Endodermal cell (in vitro differentiated cells): ENCODE results near the gene C3orf85. TPM values are rescaled to one million over a fixed set of nuclear protein-coding genes. Genes with fewer than 3 reads are reported as not detected.

Source experiments
- DNase-seq: peaks from one replicate; pipeline ENCODE4 v3.0.0-alpha.2; 2017
- H3K27ac ChIP-seq: 2 replicates; pipeline ENCODE4 v1.5.1; 2013; ENCODE audit warnings: mild to moderate bottlenecking, low read depth, low read length, moderate library complexity
- H3K27me3 ChIP-seq: 2 replicates; pipeline ENCODE4 v1.6.1; 2013; ENCODE audit warnings: mild to moderate bottlenecking, low read length, moderate library complexity; ENCODE audit not compliant: insufficient read depth, control insufficient read depth, poor library complexity, severe bottlenecking
- H3K36me3 ChIP-seq: 2 replicates; pipeline ENCODE4 v1.7.0; 2013; ENCODE audit warnings: mild to moderate bottlenecking, low read length, moderate library complexity; ENCODE audit not compliant: control insufficient read depth, insufficient read depth
- H3K4me1 ChIP-seq: one replicate; pipeline ENCODE4 v1.7.0; 2013; ENCODE audit warnings: low read length; ENCODE audit not compliant: control insufficient read depth, insufficient read depth
- H3K4me3 ChIP-seq: 2 replicates; pipeline ENCODE4 v1.5.1; 2013; ENCODE audit warnings: mild to moderate bottlenecking, low read length, moderate library complexity
- H3K9ac ChIP-seq: 2 replicates; pipeline ENCODE4 v1.6.1; 2013; ENCODE audit warnings: mild to moderate bottlenecking, low read length, moderate library complexity; ENCODE audit not compliant: poor library complexity, severe bottlenecking; ENCODE audit errors: extremely low read depth
- H3K9me3 ChIP-seq: 2 replicates; pipeline ENCODE4 v1.6.1; 2013; ENCODE audit warnings: mild to moderate bottlenecking, low read length, moderate library complexity; ENCODE audit not compliant: control insufficient read depth
- H3K27ac Mint-ChIP-seq: 2 replicates; pipeline ENCODE4 v1.8.0; 2020; ENCODE audit warnings: mixed read lengths
- H3K27me3 Mint-ChIP-seq: 2 replicates; pipeline ENCODE4 v1.8.0; 2021; ENCODE audit warnings: mild to moderate bottlenecking, mixed read lengths; ENCODE audit not compliant: insufficient read depth
- H3K36me3 Mint-ChIP-seq: 2 replicates; pipeline ENCODE4 v1.8.0; 2020; ENCODE audit warnings: low read depth, mixed read lengths
- H3K4me1 Mint-ChIP-seq: 2 replicates; pipeline ENCODE4 v1.8.0; 2020; ENCODE audit warnings: mixed read lengths
- H3K4me3 Mint-ChIP-seq: 2 replicates; pipeline ENCODE4 v1.8.0; 2020; ENCODE audit warnings: mild to moderate bottlenecking, moderate library complexity, mixed read lengths
- H3K9me3 Mint-ChIP-seq: 2 replicates; pipeline ENCODE4 v1.8.0; 2020; ENCODE audit warnings: mild to moderate bottlenecking, mixed read lengths
- WGBS, 2 experiments: methylation state at CpG; one replicate each; pipeline versions ENCODE4 v1.1.5 to v1.1.7; 2013; ENCODE audit warnings: missing lambda C conversion rate in 2 of 2, mixed read lengths in 1 of 2; ENCODE audit not compliant: insufficient coverage in 1 of 2, insufficient read length in 1 of 2; 5-methylcytosine and 5-hydroxymethylcytosine counted together
- total RNA-seq, 2 donors: library from RNA; stranded (reverse); fragmentation: NEBNext Ultra II Directional in 1 of 2; extraction: Animal tissue kit (Norgen Biotek cat#: 25700) in 1 of 2; gene quantifications; 2 replicates in 1 of 2; 3 replicates in 1 of 2; pipeline ENCODE4 v1.2.1, GENCODE V29; 2021
- TF ChIP-seq, protein P1 (sequence below): fragments of 200-600 bp; sonication (generic); conservative IDR thresholded peaks from 2 replicates; pipeline ENCODE4 v1.5.0; 2021; ENCODE audit warnings: antibody characterized with exemption, mild to moderate bottlenecking

Gene C3orf85
- total RNA-seq, 2 donors from 2014 or later: not detected

DNA sequence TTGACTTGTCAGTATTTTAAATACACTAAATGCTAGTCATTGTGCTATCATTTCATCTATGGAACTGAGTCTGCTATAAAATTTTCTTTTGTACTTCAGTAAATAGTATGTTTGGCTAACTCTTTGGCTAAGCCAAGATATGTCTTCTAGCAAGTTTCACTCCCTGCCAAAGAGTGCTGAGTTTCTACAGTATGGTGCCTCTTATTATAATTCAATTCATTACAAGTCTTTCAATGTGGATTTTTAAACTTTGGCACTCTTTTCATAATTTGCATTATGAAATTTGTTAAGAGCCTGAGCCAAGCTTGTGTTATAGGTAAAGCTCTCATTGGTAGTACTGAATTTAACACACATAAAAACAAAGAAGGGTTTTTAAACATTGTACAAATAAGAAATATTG lies 43.0 kb upstream of the C3orf85 start:
- Mint-ChIP-seq H3K4me1 (peaks cover 14% of the 10 kb centered on the region), H3K4me3 (no peak overlapping the region)
- TF ChIP-seq, protein P1, sequence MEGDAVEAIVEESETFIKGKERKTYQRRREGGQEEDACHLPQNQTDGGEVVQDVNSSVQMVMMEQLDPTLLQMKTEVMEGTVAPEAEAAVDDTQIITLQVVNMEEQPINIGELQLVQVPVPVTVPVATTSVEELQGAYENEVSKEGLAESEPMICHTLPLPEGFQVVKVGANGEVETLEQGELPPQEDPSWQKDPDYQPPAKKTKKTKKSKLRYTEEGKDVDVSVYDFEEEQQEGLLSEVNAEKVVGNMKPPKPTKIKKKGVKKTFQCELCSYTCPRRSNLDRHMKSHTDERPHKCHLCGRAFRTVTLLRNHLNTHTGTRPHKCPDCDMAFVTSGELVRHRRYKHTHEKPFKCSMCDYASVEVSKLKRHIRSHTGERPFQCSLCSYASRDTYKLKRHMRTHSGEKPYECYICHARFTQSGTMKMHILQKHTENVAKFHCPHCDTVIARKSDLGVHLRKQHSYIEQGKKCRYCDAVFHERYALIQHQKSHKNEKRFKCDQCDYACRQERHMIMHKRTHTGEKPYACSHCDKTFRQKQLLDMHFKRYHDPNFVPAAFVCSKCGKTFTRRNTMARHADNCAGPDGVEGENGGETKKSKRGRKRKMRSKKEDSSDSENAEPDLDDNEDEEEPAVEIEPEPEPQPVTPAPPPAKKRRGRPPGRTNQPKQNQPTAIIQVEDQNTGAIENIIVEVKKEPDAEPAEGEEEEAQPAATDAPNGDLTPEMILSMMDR: no peak

DNA sequence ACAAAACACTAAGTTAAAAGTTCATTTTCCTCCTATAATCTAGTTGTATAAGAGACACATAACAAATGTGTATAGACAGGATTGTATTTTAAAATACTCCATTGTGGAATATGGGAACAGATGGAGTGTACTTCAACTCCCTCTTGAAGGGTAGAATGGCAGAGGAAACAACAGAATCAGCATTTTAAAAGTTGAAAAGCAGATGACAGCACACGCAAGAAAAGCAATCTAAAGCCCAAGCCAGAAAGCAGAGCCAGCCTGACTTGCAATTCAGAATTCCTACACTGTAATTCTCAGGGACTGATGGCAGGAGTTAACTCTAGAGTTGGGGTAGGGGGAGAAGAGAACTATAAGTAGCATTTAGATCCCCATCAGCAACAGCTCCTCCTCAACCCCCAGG lies 41.4 kb upstream of the C3orf85 start:
- Mint-ChIP-seq H3K9me3 (no peaks in the 10 kb centered on the region), H3K36me3 (no peaks in the 10 kb centered on the region), H3K27ac (no peak overlapping the region), H3K4me1 (peaks cover 14% of the 10 kb centered on the region), H3K4me3 (no peak overlapping the region), H3K27me3 (no peaks in the 10 kb centered on the region)
- H3K9ac ChIP-seq: no peak overlapping the region
- no peak for DNase-seq
- no peaks in the 10 kb centered on the region for H3K4me1 ChIP-seq
- no peak overlapping the region for H3K27ac ChIP-seq
- no peaks in the 10 kb centered on the region for H3K27me3 ChIP-seq
- no peaks in the 10 kb centered on the region for H3K36me3 ChIP-seq
- TF ChIP-seq, protein P1: no peak
- 72 to 86% methylated on average over 1 of the region's 1 CpG for WGBS, 2 experiments
- H3K4me3 ChIP-seq: no peak overlapping the region
- no peaks in the 10 kb centered on the region for H3K9me3 ChIP-seq

More for the DNA sequence above, 43.0 kb upstream of the C3orf85 start:
- H3K9me3 ChIP-seq: no peaks in the 10 kb centered on the region
- no peak overlapping the region for H3K4me3 ChIP-seq
- H3K9ac ChIP-seq: no peak overlapping the region
- Mint-ChIP-seq H3K9me3 (no peaks in the 10 kb centered on the region), H3K27ac (no peak overlapping the region), H3K36me3 (no peaks in the 10 kb centered on the region), H3K27me3 (no peaks in the 10 kb centered on the region)
- H3K4me1 ChIP-seq: no peaks in the 10 kb centered on the region
- no peak overlapping the region for H3K27ac ChIP-seq
- H3K36me3 ChIP-seq: no peaks in the 10 kb centered on the region
- H3K27me3 ChIP-seq: no peaks in the 10 kb centered on the region
- no peak for DNase-seq

DNA sequence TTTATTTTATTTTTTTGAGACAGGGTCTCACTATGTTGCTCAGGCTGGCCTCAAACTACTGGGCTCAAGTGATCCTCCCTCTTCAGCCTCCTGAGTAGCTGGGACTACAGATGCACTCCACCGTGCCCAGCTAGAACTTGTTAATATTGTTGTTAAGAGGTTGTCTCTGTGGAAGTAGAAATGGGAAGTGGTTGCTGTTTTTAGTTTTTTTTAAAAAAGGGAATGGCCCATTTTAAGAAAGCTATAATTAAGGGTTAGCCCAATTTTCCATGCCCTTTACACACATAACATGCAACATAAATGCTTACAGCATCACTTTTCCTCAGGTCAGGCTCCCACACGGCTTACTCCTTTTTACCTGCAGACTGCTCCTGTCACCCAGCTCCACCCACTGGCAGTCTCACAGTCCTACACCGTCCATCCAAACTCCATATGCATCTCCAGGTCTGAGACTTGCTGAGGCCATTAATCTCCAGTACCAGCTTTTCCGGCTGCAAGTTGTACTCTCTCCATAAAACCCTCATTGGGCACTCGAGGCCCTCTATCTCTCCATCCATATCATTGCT lies 38.4 kb upstream of the C3orf85 start:
- WGBS, 2 experiments: 65 to 78% methylated on average over 4 to 5 of the region's 5 CpGs
- Histone ChIP-seq H3K36me3 (no peaks in the 10 kb centered on the region), H3K4me3 (no peak overlapping the region), H3K27me3 (no peaks in the 10 kb centered on the region), H3K9ac (no peak overlapping the region), H3K9me3 (no peaks in the 10 kb centered on the region), H3K27ac (no peak overlapping the region), H3K4me1 (no peaks in the 10 kb centered on the region)
- H3K9me3 Mint-ChIP-seq: no peaks in the 10 kb centered on the region
- TF ChIP-seq, protein P1: peak; percentile 74
- H3K4me1 Mint-ChIP-seq: peaks cover 14% of the 10 kb centered on the region
- H3K36me3 Mint-ChIP-seq: no peaks in the 10 kb centered on the region
- H3K27me3 Mint-ChIP-seq: no peaks in the 10 kb centered on the region
- no peak overlapping the region for H3K4me3 Mint-ChIP-seq
- peak; percentile 80 for DNase-seq
- H3K27ac Mint-ChIP-seq: no peak overlapping the region
